Urinary bladder (tissue), 4 donors: ENCODE results near the gene ARL2. TPM values are rescaled to one million over a fixed set of nuclear protein-coding genes. Genes with fewer than 3 reads are reported as not detected.
"Not testable (repeated sequence)": the region's sequence is repeated elsewhere in the genome, so short reads cannot be mapped to it uniquely, and the experiment has no call there.

Experiments used
- DNase-seq: peaks from one replicate; pipeline ENCODE4 v3.0.0-alpha.2; 2015; ENCODE audit errors: extremely low spot score
- H3K27ac ChIP-seq: one replicate; pipeline ENCODE4 v1.5.1; 2013; ENCODE audit warnings: low read depth, mild to moderate bottlenecking, moderate library complexity
- H3K36me3 ChIP-seq: one replicate; pipeline ENCODE4 v1.6.1; 2013; ENCODE audit warnings: mild to moderate bottlenecking, moderate library complexity; ENCODE audit not compliant: insufficient read depth
- H3K4me1 ChIP-seq: one replicate; pipeline ENCODE4 v1.6.1; 2013; ENCODE audit warnings: mild to moderate bottlenecking, moderate library complexity; ENCODE audit not compliant: insufficient read depth
- H3K4me3 ChIP-seq: one replicate; pipeline ENCODE4 v1.5.1; 2013; ENCODE audit warnings: low read depth, low read length
- WGBS: extraction: QIAGEN DNeasy Blood & Tissue Kit; methylation state at CpG from one replicate; pipeline ENCODE4 v1.1.7; 2013; 5-methylcytosine and 5-hydroxymethylcytosine counted together
- polyA plus RNA-seq: library from polyadenylated mRNA; stranded (reverse); fragments of 200-250 nt; gene quantifications from one replicate; pipeline ENCODE4 v1.2.3, GENCODE V29; 2013
- total RNA-seq: library from RNA; depleted of rRNA; stranded (reverse); fragments of >200 nt; gene quantifications from one replicate; pipeline ENCODE4 v1.2.3, GENCODE V29; 2014
- donor health status: healthy with polysubstance abuse.
- donor health status: healthy.

ARL2 gene
- total and polyA plus RNA-seq, 2 donors: 37.9 to 170 TPM

DNA sequence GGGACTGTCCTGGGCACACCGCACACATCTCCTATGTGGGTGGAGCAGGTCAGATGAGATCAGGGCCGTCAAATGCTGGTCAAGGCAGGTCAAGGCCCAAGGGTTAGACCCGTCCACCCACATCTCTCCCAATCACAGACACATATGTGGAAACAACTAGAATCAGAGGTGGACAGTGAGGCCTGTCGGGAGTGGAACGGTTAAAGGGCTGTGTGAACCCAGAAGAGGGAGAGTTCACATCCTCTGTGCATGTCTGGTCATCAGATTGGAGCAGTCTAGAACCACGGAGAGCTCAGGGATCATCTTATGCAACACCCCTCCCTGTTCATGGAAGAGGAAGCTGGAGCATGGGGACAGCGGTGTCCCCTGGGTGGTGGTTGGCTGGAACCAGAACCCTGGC is 5.9 kb downstream of the ARL2 start:
- Histone ChIP-seq H3K4me3 (no peak overlapping the region), H3K4me1 (no peaks in the 10 kb centered on the region), H3K36me3 (peaks cover 3% of the 10 kb centered on the region), H3K27ac (no peak overlapping the region)
- no peak for DNase-seq
- WGBS: 84% methylated on average over 7 of the region's 7 CpGs

DNA sequence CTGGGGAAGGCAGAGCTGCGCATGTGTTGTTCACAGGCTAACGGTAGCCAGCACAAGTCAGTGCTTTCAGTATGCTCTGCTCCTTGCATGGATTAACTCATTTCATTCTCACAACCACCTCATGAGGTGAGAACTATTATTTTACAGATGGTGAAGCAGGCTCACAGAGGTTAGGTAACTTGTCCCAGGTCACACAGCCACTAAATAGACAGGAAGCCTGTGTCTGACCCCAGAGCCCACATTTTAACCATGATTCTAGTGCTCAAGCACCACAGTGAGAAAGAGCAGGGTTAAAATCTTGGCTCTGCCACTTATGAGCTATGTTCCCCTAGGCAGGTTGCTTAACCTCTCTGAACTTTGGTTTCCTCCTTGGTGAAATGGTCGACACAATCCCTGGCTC is 7.0 kb downstream of the ARL2 start:
- Histone ChIP-seq H3K4me1 (no peaks in the 10 kb centered on the region), H3K27ac (no peak overlapping the region), H3K36me3 (peaks cover 3% of the 10 kb centered on the region), H3K4me3 (no peak overlapping the region)
- 83% methylated on average over 3 of the region's 3 CpGs for WGBS
- DNase-seq: no peak

DNA sequence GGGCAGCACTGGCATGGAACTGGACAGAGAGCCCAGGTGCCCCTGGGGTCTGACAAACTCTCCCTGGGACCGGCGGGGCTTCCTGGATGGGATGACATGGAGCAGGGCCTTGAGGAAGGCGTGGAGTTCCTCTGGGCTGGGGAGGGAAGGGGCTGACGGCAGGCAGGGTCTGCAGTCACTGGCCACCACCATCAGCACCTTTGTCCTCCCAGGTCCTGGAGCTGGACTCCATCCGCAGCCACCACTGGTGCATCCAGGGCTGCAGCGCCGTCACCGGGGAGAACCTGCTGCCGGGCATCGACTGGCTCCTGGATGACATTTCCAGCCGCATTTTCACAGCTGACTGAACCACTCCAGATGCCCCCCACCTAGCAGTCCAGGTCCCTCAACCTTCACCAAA is 7.5 kb downstream of the ARL2 start:
- no peak for DNase-seq
- no peak overlapping the region for H3K4me3 ChIP-seq
- H3K27ac ChIP-seq: no peak overlapping the region
- 93% methylated on average over 11 of the region's 11 CpGs for WGBS
- H3K36me3 ChIP-seq: peaks cover 3% of the 10 kb centered on the region
- H3K4me1 ChIP-seq: no peaks in the 10 kb centered on the region

DNA sequence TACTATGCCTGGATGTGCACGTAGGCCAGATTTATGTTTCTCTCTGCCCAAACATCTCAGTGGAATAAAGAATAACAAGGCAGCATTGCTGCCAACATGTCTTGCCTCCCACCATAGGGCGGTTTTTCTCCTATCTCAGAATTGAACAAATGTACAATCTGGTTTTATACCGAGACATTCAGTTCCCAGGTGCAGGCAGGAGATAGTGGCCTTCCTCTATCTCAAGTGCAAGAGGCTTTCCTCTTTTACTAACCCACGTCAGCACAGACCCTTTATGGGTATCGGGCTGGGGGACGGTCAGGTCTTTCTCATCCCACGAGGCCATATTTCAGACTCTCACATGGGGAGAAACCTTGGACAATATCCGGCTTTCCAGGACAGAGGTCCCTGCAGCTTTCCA is 9.5 kb downstream of the ARL2 start:
- H3K27ac ChIP-seq, H3K36me3 ChIP-seq, H3K4me3 ChIP-seq, DNase-seq, H3K4me1 ChIP-seq: not testable (repeated sequence)
- WGBS: 75% methylated on average over 8 of the region's 8 CpGs

DNA sequence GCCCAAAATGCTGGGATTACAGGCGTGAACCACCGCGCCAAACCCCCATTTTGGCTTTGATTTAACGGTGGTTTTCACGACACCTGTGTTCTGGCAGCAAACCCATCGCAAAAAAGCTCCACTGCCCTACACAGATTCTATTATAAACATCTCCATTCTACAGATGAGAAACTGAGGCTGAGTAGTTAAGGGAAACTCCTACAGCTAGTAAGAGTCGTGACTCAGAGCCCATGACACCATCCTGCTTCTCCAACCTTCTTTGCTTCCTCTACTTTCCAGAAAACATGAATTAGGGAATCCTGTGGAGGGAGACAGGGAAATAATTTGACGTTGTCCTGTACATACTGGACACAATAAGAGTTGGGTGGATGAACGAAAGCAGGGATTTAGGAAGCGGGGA is 12.8 kb downstream of the ARL2 start:
- 52% methylated on average over 10 of the region's 10 CpGs for WGBS
- H3K4me3 ChIP-seq: no peak overlapping the region
- no peak overlapping the region for H3K27ac ChIP-seq
- H3K36me3 ChIP-seq: peaks cover under 1% of the 10 kb centered on the region
- H3K4me1 ChIP-seq: no peaks in the 10 kb centered on the region
- no peak for DNase-seq

DNA sequence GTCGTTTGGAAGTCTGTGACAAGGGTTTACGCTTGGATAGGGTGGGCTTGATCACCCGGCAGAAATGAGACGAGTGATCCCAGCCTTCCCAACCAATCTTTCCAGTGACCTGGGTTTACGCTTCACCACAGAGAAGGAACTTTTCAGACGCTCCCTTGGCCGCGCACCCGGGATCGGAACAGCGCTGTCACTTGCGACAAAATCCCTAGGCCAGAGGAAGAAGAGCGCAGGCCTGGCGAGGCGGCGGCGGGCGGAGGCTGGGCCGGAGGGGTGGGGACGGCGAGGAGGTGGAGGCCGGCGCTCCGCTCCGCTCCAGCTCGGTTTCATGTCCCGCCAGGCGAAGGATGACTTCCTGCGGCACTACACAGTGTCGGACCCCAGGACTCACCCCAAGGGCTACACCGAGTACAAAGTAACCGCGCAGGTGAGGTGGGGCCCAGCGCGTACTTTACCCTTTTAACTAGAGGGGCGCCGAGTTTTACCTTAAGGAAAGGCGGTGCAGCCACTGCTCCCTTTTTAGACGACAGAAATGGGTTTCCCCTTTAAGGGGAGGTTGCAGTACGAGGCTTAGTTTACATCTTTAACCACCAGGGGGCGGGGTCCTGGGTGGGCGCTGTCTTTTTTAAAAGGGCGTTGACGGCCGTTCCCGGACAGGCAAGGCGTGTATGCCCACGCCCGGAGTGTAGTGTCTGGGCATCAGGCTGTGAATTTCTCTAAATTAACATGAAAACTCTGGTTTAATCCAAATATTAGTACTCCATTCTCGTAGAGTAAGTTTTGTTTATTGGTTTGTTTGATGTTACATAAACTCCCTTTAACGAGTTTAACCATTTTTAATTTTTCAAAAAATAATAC is 13.5 kb downstream of the ARL2 start, which contains the start of gene SNX15:
Gene SNX15 (plus strand): TSS at position 227 of the 855 bp plus-strand sequence. CDS start 99 bp downstream, at position 326.
- Histone ChIP-seq H3K27ac (peak within 1 kb of the TSS; percentile 89), H3K36me3 (peaks cover 2% of the 10 kb centered on the region), H3K4me3 (peak within 1 kb of the TSS; percentile 43), H3K4me1 (no peaks in the 10 kb centered on the region)
- under 1% methylated on average over 51 of the region's 51 CpGs for WGBS
- DNase-seq: peak; percentile 94

DNA sequence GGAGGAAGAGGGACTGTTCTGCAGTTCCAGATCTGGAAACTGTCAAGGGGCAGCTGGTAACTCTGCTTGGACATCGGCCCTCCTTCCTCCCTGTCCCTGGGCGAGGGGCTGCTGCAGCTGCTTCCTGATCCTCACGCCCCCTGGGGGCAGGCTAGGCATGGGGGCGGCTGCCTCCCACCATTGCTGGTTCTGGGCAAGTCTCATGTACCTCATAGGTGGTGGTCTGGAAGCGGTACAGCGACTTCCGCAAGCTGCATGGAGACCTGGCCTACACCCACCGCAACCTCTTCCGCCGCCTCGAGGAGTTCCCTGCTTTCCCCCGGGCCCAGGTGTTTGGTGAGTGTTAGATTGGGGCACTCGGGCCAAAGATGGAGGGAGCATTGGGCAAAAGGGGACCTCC is 18.3 kb downstream of the ARL2 start:
- H3K4me3 ChIP-seq: no peak overlapping the region
- H3K27ac ChIP-seq: no peak overlapping the region
- H3K36me3 ChIP-seq: peaks cover 8% of the 10 kb centered on the region
- 82% methylated on average over 13 of the region's 13 CpGs for WGBS
- no peaks in the 10 kb centered on the region for H3K4me1 ChIP-seq
- DNase-seq: no peak

DNA sequence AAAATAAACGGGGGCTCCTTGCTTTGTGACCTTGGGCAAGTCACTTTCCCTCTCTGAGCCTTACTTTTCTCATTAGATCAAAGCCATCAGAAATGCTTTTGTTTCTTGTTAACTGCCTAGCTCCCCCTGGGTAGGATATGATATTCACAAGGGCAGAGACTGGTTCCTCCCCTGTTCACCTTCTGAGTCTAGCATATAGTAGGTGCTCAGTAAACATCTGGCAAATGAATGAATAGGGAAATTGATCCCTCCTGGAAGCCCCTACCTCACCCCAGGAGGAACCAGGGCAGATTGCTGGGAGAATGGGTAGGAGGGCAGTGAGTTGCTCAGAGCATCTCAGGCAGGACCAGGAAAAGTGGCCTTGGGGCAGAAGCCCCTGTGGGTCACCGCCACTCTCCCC is 20.5 kb downstream of the ARL2 start:
- no peak overlapping the region for H3K4me3 ChIP-seq
- 94% methylated on average over 2 of the region's 2 CpGs for WGBS
- H3K4me1 ChIP-seq: no peaks in the 10 kb centered on the region
- no peak for DNase-seq
- no peak overlapping the region for H3K27ac ChIP-seq
- H3K36me3 ChIP-seq: peaks cover 8% of the 10 kb centered on the region

DNA sequence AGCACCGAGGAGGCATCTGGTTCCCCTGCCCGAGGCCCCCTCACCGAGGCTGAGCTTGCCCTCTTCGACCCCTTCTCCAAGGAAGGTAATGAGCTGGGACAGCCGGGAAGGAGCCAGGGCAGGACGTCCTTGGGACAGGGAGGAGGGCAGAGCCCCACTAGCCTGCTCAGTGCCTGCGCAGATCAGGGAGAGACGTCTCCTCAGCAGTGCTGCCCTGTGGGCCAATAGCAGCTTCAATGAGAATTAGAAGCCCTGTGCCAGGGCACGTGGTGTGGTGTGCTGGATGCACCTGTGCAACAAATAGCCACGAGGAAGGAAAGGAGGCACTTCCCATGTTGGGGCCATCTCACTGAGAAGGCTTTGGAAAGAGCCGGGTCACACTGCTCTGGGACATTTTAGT is 21.6 kb downstream of the ARL2 start:
- Histone ChIP-seq H3K36me3 (peaks cover 8% of the 10 kb centered on the region), H3K27ac (no peak overlapping the region), H3K4me3 (no peak overlapping the region), H3K4me1 (no peaks in the 10 kb centered on the region)
- WGBS: 72% methylated on average over 11 of the region's 11 CpGs
- DNase-seq: no peak

DNA sequence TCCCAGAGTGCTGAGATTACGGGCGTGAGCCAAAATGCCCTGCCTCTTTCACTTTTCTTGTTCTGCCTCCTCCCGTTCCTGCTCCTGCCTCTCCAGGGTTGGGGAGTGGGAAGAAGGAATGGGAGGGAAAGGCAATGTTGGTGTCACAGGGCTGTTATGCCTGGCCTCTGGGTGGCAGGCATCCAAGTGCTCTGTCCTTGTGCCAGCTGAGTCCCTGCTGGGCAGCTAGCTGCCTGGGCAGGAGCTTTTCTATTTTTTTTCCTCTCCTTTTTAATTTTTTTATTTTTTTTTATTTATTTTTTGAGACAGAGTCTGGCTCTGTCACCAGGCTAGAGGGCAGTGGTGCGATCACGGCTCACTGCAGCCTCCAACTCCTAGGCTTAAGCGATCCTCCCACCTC is 23.0 kb downstream of the ARL2 start:
- 87% methylated on average over 6 of the region's 6 CpGs for WGBS
- H3K36me3 ChIP-seq: peaks cover 7% of the 10 kb centered on the region
- no peak for DNase-seq

DNA sequence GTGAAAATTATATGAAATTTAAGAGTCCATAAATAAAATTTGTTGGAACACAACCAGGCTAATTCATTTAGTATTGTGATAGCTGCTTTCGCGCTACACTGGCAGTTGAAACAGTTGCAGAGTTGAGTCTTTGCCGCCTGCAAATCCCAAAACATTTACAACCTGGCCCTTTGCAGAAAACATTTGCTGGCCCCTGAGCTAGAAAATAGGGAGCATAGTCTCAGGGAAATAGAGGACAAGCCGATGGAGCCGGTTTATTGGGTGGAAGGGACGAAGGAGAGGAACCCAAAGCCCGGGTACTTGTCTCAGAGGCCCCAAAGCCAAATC is 26.5 kb downstream of the ARL2 start:
- Histone ChIP-seq H3K4me1 (no peaks in the 10 kb centered on the region), H3K4me3 (peak overlapping the region; percentile 72), H3K36me3 (peaks cover under 1% of the 10 kb centered on the region), H3K27ac (peak overlapping the region; percentile 93)
- 12% methylated on average over 7 of the region's 7 CpGs for WGBS
- DNase-seq: no peak

More for the DNA sequence above, 23.0 kb downstream of the ARL2 start:
- H3K4me1 ChIP-seq: no peaks in the 10 kb centered on the region
- H3K27ac ChIP-seq: no peak overlapping the region
- H3K4me3 ChIP-seq: no peak overlapping the region

DNA sequence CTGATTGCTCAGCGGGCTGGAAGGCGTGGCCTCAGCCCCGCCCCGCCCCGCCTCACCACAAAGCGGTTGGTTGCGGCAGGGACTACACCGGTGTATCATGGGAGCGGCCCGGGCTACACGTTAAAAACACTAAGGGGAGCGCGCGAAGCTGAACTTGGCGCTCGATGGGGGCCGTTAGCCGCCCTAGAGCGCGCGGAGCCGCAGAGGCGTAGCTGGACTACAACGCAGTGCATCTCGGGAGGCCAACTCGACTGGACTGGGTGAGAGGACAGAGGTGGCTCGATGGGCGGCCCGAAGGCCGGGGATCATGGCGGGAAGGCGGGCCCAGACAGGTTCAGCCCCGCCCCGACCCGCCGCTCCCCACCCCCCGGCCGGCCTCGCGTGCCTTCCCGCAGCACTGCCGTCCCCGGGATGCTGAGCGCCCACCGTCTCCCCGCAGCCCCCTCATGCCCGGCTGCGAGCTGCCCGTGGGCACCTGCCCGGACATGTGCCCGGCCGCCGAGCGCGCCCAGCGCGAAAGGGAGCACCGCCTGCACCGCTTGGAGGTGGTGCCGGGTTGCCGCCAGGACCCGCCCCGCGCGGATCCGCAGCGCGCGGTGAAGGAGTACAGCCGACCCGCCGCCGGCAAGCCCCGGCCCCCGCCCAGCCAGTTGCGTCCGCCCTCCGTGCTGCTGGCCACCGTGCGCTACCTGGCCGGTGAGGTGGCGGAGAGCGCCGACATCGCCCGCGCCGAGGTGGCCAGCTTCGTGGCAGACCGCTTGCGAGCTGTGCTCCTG is 27.1 kb downstream of the ARL2 start, which contains the start of gene SAC3D1:
Gene SAC3D1 (plus strand): TSS at position 364 of the 776 bp plus-strand sequence. CDS start 83 bp downstream, at position 447.
- peak; percentile 82 for DNase-seq
- Histone ChIP-seq H3K27ac (peak within 1 kb of the TSS; percentile 93), H3K4me1 (no peaks in the 10 kb centered on the region), H3K4me3 (peak within 1 kb of the TSS; percentile 72), H3K36me3 (no peaks in the 10 kb centered on the region)
- WGBS: under 1% methylated on average over 91 of the region's 91 CpGs

DNA sequence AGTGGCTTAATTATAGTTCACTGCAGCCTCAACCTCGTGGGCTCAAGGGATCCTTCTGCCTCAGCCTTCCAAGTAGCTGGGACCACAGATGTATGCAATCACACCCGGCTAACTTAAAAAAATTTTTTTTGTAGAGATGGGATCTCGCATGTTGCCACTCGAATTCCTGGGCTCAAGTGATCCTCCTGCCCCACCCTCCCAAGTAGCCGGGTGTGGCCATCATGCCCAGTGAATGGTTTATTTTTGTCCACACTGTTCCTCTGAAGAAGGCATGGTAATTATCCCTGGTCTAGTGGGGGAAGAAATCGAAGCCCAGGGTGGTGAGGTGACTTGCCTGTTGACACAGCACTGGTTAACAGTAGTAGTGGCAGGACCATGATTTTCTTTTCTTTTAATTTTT is 28.9 kb downstream of the ARL2 start:
- H3K27ac ChIP-seq: no peak overlapping the region
- no peak for DNase-seq
- H3K36me3 ChIP-seq: no peaks in the 10 kb centered on the region
- WGBS: 92% methylated on average over 6 of the region's 6 CpGs
- no peaks in the 10 kb centered on the region for H3K4me1 ChIP-seq
- no peak overlapping the region for H3K4me3 ChIP-seq
